ENCODE data around the gene CD3D.

- TF ChIP-seq TAF1 (IDR thresholded peaks at IDR 0.05; ENCODE audit: low read depth) = no peak
- no peak for TF ChIP-seq CTCF (IDR thresholded peaks at IDR 0.05; ENCODE audit: poor library complexity, severe bottlenecking)
- TF ChIP-seq EZH2 (IDR thresholded peaks at IDR 0.05; ENCODE audit: borderline replicate concordance, insufficient read depth, low read length, poor library complexity, severe bottlenecking) = no peak
- TF ChIP-seq, protein P1, sequence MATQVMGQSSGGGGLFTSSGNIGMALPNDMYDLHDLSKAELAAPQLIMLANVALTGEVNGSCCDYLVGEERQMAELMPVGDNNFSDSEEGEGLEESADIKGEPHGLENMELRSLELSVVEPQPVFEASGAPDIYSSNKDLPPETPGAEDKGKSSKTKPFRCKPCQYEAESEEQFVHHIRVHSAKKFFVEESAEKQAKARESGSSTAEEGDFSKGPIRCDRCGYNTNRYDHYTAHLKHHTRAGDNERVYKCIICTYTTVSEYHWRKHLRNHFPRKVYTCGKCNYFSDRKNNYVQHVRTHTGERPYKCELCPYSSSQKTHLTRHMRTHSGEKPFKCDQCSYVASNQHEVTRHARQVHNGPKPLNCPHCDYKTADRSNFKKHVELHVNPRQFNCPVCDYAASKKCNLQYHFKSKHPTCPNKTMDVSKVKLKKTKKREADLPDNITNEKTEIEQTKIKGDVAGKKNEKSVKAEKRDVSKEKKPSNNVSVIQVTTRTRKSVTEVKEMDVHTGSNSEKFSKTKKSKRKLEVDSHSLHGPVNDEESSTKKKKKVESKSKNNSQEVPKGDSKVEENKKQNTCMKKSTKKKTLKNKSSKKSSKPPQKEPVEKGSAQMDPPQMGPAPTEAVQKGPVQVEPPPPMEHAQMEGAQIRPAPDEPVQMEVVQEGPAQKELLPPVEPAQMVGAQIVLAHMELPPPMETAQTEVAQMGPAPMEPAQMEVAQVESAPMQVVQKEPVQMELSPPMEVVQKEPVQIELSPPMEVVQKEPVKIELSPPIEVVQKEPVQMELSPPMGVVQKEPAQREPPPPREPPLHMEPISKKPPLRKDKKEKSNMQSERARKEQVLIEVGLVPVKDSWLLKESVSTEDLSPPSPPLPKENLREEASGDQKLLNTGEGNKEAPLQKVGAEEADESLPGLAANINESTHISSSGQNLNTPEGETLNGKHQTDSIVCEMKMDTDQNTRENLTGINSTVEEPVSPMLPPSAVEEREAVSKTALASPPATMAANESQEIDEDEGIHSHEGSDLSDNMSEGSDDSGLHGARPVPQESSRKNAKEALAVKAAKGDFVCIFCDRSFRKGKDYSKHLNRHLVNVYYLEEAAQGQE (IDR thresholded peaks at IDR 0.05; ENCODE audit: borderline replicate concordance) = no peak
- no peak for TF ChIP-seq MXI1 (conservative IDR thresholded peaks at IDR 0.05; ENCODE audit: poor library complexity, severe bottlenecking)
- TF ChIP-seq SMC3 (conservative IDR thresholded peaks at IDR 0.05; ENCODE audit: poor library complexity) = no peak
Measured at GRCh38 chr11:118370774-118371173, 28.3 kb upstream of the CD3D start.
